ENCODE data around the gene PACRG.

DNA sequence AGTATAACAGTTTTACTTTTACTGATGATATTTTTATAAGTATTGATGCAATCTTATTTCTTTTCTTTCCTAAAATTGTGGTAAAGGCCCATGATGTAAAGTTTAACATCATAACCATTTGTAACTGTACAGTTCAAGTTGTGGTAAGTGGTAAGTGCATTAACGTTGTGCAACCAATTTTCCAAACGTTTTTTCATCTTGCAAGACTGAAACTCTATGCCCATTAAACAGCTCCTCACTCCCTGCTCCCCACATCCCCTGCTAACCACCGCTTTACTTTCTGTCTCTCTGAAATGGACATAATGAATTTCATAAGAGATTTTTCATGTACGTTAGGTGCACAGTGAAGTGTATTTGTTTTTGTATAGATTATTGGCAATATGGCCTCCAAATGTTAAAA lies 106.0 kb downstream of the PACRG start:
- TF ChIP-seq CTCF (conservative IDR thresholded peaks at IDR 0.05; ENCODE audit: low read depth, low read length) (no peak), RCOR1 (IDR thresholded peaks at IDR 0.05; ENCODE audit: insufficient replicate concordance, low read length) (no peak), POLR2A (IDR thresholded peaks at IDR 0.05; ENCODE audit: low read depth, low read length) (no peak), RAD21 (IDR thresholded peaks at IDR 0.05; ENCODE audit: low read length) (no peak), RFX5 (IDR thresholded peaks at IDR 0.05; ENCODE audit: low read depth, low read length) (no peak), MXI1 (IDR thresholded peaks at IDR 0.05; ENCODE audit: borderline replicate concordance, low read depth, low read length) (no peak), MAFK (IDR thresholded peaks at IDR 0.05; ENCODE audit: low read depth, low read length) (no peak), CEBPB (IDR thresholded peaks at IDR 0.05; ENCODE audit: low read depth, low read length) (no peak), CHD1 (IDR thresholded peaks at IDR 0.05; ENCODE audit: low read depth, low read length) (no peak), FOS (IDR thresholded peaks at IDR 0.05; ENCODE audit: low read depth, low read length) (no peak), USF2 (IDR thresholded peaks at IDR 0.05; ENCODE audit: low read depth, low read length) (no peak), SMC3 (IDR thresholded peaks at IDR 0.05; ENCODE audit: low read depth, low read length) (no peak)
- TF ChIP-seq, protein P1, sequence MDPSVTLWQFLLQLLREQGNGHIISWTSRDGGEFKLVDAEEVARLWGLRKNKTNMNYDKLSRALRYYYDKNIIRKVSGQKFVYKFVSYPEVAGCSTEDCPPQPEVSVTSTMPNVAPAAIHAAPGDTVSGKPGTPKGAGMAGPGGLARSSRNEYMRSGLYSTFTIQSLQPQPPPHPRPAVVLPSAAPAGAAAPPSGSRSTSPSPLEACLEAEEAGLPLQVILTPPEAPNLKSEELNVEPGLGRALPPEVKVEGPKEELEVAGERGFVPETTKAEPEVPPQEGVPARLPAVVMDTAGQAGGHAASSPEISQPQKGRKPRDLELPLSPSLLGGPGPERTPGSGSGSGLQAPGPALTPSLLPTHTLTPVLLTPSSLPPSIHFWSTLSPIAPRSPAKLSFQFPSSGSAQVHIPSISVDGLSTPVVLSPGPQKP (IDR thresholded peaks at IDR 0.05; ENCODE audit: borderline replicate concordance, low read depth, low read length): no peak
